ENCODE data around the gene NXPH3.

Gene NXPH3

GRCh38 chr17:49576088-49576916 lies 631 bp downstream of the NXPH3 start:
- DNase-seq, result no peak

DNA sequence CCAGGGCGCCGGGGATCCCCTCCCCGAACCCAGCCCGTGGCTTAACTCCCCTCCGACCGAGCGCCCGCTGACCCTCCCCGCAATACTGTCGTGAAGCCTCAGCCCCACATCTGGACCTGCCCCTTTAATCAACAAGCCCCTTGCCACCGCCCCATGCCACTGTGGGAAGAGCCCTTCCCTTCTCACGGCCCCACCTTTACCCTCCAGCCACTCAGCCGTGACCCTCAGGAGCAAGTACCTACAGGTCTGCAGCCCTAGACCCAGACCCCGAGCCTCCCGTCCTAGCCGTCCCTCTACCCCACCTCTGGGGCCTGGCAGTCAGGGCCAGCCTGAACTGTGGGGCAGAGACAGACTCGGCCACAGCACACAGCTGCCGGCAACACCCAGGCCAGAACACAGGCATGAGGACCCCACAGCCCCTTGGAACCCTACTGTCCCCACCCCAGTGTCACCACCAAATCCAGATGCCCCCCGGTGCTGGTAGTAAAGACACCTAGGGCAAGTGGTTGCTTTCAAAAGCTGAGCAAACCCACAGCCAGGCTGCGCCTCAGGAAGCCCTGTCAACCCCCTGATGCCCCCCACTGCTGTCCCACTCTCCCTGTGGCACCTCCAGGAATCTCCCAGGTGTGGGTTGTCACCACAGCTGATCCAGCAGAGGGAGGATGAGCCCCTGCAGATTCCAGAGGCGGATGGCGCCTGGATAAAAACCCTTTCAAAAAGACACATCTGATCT lies 1.4 kb downstream of the NXPH3 start:
- no peak for DNase-seq

DNA sequence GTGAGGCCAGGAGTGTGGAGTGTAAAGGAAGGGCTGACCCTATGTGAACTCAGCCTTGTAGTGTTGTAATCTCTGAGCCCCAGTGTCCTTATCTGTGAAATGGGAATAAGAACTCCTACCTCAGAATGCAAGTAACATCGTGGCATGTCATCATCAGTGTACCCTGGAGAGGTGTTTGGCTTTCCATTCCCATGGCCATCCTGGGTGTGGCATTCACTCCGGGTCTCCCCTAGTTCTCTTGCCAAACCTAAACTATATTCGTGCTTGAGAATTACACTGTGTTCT lies 1.9 kb downstream of the NXPH3 start:
- DNase-seq, result no peak

DNA sequence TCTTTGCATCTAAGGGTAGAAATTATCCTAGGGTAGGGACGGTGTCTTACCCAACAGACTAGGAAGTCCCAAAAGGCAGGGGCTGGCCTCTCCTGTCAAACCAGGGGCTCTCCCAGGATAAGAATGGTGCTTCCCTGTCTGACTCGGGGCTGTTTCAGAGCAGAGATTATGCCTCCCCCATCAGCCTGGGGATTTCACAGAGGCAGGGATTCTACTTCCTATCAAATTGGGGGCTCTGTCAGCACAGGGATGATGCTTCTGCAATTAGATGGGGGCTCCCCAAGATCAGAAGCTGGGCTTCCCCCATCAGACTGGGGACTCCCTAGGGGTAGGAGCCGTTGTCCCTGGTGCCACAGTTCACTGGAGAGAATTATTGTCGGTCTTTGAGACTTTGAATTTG lies 2.3 kb downstream of the NXPH3 start:
- no peak for DNase-seq

- no peak for DNase-seq
These were observed 2.7 kb downstream of the NXPH3 start for GRCh38 chr17:49578414-49578813.

- no peak for DNase-seq
These were observed 3.4 kb downstream of the NXPH3 start for GRCh38 chr17:49578952-49579500.

DNA sequence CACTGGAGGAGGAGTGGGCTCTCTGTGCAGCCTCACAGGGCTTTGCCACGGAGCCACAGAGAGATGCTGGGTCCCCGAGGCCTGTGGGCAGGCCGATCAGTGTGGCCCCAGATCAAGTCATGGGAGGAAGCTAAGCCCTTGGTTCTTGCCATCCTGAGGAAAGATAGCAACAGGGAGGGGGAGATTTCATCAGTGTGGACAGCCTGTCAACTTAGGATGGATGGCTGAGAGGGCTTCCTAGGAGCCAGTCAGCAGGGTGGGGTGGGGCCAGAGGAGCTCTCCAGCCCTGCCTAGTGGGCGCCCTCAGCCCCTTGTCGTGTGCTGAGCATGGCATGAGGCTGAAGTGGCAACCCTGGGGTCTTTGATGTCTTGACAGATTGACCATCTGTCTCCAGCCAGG lies 3.9 kb downstream of the NXPH3 start:
- no peak for DNase-seq

DNA sequence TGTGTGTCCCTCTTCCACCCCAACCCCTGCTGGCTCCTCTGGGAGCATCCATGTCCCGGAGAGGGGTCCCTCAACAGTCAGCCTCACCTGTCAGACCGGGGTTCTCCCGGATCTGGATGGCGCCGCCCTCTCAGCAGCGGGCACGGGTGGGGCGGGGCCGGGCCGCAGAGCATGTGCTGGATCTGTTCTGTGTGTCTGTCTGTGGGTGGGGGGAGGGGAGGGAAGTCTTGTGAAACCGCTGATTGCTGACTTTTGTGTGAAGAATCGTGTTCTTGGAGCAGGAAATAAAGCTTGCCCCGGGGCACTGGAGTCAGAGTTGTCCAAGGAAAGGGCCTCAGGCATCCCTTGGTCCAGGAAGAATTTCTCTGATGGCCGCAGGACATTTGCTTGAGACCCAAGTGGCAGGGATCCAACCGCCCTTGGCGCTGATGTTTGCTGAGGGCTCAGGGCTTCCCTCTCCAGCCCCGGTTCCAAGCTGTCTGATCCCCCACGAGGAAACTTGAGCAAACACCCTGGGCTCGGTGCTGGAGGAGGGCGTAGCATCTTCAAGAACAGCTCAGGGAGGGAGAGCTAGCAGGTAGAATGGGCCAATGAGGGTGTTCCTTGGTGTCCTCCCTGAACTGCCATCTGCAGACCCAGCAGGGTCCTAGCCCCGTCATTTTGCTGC lies 4.5 kb downstream of the NXPH3 start:
- no peak for DNase-seq

DNA sequence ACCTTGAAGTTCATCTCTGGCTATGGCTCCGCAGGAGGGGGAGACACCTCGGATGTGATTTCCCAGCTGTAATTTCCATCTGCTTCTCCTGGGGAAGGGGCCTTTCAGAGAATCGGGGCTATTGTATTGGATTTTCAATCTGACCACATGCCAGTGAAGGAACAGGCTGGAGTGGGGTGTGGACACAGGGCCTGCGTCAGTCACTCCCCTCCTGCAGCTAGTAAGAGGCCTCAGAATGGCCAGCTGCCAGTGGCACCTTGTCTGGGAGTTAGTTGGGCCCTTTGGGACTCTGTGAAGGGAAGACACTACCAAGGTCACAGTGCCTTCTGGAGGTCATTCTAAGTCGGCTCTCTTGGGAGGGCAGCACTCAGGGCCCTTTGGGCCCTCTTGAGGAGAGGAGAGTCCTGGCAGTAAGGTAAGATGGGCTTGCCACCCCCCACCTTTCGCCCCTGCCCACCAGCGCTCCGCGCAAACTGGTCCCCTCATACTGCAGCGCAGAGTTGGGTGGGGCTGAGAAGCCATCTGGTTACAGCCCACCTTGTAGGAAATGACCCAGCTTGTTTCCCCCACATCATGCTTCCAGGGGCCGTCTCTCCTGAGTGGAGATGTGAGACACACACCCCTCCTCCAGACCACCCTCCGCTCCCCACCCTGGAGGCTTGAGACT lies 5.4 kb downstream of the NXPH3 start:
- DNase-seq, result no peak

- DNase-seq, result no peak
These were observed 6.0 kb downstream of the NXPH3 start for GRCh38 chr17:49581648-49581998.

DNA sequence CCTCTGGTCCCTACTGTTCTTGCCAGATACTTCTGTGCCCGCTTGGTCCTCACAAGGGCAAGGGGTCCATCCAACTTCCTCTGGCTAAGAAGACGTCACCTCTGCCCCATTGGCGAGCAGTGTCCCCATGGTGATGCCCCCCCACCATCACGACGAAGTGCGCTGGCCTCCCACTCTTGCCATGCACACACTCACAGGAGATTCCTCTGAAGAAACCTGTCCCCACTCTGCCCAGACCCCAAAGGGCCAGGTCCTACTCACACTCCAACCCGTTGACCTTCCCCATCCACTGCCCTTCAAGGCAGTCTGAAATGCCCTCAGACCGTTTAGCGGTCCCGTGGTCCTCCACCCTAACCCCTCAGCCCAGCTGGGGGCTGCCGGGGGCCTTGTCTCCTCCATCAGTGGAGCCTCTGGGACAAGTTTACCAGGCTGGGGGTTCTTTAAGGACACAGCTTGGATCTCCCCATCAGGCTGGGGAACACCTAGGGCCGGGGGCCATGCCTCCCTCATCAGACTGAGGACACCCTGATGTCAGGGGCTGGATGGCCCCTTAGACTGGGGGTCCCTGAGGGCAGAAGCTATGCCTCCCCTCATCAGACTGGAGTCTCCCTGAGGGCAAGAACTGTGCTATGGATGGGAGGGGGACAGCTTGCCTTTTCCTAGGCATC lies 6.5 kb downstream of the NXPH3 start:
- DNase-seq, result no peak

DNA sequence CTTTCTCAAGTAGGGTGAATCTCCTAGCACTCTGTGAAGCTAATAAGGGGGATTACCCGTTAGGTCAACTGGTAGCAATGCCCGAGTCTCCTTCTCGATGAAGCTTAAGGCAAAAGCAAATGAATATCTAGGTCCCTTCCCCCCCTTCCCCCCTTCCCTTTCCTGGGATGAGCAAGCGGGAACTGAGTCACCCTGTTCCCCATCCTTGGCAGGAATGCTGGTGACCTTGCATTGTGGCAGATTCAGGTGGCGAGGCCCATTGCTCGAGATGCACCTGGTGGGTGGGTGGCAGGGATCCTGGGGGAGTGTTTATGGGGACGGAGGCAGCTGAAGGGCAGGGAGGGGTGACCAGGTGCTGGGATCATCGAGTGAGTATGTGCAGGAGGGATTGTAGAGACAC lies 7.1 kb downstream of the NXPH3 start:
- DNase-seq, result no peak

GRCh38 chr17:49583226-49583625 lies 7.6 kb downstream of the NXPH3 start:
- DNase-seq, result no peak

- DNase-seq, result no peak
These were observed 8.2 kb downstream of the NXPH3 start for GRCh38 chr17:49583889-49584288.

DNA sequence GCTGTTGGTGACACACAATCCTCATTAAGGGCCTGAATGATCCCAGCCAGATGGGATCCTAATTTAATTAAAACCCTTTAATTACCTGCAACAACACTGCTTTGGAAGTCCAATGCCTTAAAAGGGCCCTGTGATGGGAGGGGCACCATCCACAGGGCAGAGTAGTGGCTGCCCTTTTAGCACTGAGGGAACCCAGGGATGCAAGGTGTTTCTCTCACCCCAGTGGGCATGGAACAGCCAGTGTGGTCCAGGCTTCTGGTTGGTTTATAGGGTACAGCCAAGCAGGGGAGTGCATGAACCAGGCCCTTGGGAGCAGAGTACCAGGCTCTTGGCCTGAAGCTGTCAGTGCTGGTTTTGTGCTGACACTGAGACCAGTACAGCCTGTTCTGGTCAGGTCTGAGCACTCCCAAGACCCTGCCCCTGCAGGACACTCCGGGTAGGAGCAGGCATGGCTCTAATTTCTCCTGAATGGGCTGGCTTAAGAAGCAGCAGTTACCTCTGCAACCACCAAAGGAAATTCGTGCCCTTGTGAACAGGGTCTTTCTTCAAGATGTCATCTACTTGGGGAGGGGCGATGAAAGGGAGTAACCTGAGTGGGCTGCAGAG lies 9.9 kb downstream of the NXPH3 start:
- DNase-seq, result no peak

- DNase-seq, result no peak
These were observed 11.8 kb downstream of the NXPH3 start for GRCh38 chr17:49587366-49588073.

GRCh38 chr17:49588312-49588711 lies 12.6 kb downstream of the NXPH3 start:
- no peak for DNase-seq

- DNase-seq, result no peak
These were observed 13.3 kb downstream of the NXPH3 start for GRCh38 chr17:49588726-49589576.

GRCh38 chr17:49589577-49589927 lies 13.9 kb downstream of the NXPH3 start:
- no peak for DNase-seq

- DNase-seq, result no peak
These were observed 15.2 kb downstream of the NXPH3 start for GRCh38 chr17:49590874-49591273.

DNA sequence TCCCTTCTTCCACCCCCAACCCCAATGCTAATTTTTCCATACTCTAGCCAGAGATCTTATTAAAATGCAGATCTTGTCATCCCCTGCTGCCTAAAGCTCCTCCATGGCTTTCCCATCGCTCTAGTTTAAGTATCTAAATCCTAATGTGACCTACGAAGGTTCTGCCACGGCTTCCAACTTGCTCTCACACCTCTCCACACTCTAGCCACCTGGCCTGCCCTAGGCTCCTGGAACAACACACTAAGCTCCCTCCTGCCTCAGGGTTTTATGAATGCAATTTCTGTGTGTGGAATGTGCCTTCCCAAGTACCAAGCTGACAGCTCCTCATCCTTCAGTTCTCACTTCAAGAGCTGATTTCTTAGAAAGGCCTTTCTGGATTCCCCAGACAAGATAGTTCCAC lies 16.6 kb downstream of the NXPH3 start:
- DNase-seq, result no peak

Measured in NCI-H1417 treated with DMSO at 0.1 percent for 48 hours (cell line).